NCI-H524 (cell line): ENCODE data around the gene BAG5.
"Not testable (repeated sequence)": the region's sequence is repeated elsewhere in the genome, so short reads cannot be mapped to it uniquely, and the experiment has no call there.

Experiments used
- DNase-seq, 2 experiments: peaks; one replicate each; lab custom pipeline; 2025; lab: John Stamatoyannopoulos, UW

The BAG5 gene

DNA sequence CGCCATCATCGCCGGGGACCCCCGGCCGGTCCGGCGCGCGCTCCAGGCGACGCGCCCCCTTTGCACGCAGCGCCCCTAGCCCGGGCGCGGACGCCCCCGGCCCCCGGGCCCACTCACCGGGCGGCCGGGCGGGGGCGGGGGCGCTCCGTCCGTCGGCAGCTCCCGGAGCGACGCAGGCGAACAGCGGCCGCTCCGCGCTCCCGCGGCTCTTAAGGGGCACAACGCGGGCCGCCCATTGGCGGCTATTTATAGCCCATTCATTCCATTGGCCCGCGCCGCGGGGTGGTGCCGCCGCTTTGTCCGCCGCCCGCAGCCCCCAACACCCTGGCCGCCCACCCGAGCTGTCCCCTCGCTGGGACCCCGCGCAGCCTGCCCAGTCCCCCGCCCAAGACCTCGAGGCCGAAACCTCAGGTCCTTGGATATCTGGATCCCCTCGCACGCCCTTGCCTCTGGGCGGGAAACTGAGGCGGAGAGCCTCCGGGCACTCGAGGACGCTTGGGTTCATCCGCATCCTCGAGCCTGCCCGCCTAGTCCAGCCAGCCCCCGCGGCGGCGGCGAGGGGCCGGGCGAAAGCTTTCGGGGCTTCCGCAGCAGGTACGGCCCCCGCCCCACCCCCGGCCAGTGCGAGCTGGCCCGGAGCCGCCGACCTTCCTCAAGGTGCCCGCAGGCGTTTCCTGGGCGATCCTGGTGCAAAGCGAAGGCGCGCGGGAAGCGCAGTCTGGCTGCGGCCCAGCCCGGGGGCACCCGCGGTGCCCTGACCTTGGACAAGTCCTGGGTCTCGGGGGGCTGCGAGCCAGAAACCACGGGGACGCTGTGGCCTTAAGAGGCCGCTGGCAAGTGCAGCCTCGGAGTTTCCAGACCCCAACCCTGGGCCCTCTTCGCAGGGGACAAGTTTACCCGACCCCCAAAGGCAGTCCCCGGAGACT lies 39.5 kb downstream of the BAG5 start, which contains the start of gene CKB:
Gene CKB (minus strand): TSS at position 182 of the 926 bp plus-strand sequence. CDS start 337 bp downstream, outside the sequence.
- DNase-seq = peak; percentile 71 to 94

DNA sequence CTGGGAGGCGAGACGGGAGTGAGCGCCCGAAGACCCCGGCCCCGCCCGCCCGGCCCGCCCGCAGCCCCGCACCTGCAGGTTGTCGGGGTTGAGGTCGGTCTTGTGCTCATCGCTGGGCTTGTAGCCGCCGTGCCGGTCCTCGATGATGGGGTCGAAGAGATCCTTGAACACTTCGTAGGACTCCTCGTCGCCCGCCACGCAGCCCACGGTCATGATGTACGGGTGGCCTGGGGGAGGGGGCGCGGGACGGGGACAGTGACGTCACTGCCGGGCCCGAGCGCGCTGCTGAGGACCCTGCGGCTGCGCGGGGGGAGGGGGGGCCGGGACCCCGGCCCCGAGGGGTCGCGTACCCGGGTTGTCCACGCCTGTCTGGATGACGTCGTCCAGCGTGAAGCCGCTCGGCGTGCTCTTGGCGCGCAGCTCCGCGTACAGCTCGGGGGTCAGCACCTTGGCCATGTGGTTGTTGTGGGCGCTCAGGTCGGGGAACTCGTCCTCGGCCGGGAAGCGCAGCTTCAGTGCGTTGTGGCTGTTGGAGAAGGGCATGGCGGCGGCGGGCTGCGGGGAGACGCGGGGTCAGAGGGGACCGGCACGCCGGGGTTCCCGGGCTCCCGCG lies 40.4 kb downstream of the BAG5 start:
- peak in 1 of 2 experiments; percentile 56 for DNase-seq

DNA sequence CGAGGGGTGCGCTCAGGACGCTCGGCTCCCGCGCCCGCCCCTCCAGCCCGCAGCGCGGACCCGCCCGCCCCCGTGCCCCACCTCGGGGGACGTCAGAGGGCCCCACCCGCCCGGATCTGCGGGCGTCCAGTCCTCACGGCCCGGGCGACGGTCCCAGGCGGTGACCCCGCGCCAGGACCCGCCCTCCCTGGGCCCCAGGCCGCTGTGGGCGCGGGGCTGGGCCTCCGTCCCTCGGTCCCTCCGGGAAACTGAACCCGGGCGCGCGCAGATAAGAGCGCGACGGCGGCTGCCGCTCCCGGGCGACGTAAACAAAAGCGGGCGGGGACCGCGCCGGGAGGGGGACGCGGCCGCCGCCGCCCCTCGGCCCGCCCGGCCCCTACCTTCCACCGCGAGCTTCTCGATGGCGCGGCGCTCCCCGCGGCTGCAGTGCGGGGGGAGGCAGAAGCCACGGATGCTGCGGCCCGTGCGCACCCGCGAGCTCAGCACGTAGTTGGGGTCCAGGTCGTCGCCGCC lies 41.0 kb downstream of the BAG5 start:
- DNase-seq = peak in 1 of 2 experiments; percentile 50

DNA sequence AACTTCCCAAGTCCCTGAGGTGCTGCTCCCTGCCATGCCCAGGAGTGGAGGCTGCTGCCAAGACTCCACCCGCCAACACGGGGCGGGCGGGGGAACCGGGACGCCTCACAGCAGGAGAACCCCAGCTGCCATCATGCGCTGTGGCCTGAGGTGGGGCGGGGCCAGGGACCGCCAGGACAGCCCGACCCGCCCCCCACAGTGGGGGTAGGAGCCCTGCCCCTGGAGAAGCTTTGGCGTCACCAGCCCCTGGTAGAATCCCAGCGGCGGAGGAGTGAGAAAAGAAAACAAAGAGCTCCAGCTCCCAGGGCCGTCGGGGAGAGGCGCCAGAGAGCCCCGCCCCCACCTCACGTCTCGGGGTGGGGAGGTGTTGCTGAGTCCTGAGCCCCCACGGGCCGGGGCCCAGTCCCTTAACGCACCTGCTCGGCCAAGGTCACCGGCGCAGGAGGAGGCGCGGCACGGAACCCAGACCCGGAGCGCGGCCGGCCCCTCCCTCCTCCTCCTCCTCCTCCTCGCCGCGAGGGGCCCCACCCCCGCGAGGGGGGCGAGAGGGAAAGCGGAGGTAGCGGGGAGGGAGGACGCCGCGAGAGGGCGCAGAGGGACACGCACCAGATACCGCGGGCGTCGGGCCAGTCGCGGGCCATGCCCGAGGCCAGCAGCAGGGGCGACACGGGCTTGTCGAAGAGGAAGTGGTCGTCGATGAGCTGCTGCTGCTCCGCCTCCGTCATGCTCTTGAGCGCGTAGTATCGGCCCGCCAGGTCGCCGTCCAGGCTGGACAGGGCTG lies 41.6 kb downstream of the BAG5 start:
- peak; percentile 62 to 81 for DNase-seq

DNA sequence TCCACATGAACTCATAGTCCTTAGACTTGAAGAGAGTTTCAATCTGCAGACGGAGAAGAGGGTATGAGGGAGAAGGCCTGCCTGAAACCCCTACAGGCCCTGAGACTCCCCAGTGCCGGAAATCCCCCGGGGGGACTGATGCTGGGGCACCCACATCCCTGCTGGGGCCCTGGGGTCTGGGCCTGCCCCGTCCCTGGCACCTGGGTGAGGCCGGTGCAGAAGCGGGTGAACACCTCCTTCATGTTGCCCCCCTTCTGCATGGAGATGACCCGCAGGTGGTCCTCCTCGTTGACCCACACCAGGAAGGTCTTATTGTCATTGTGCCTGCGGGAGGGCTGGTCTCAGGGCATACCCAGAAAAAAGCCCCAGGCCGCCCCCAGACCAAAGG lies 42.2 kb downstream of the BAG5 start:
- no peak for DNase-seq

DNA sequence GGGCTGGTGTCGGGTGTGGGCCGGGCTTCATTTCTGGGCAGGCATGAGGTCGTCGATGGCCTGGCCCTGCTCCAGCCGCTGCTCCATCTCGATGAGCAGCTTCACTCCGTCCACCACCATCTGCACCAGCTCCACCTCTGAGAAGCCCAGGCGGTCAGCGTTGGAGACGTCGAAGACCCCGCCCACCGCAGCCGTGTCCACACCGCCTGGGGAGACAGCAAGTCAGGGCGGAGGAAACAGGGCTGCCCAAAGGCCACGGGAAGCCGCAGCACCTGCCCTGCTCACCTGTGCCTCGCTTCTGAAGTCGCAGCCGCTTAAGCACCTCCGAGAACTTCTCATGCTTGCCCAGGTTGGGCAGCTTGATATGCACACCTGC lies 42.6 kb downstream of the BAG5 start:
- DNase-seq = no peak

DNA sequence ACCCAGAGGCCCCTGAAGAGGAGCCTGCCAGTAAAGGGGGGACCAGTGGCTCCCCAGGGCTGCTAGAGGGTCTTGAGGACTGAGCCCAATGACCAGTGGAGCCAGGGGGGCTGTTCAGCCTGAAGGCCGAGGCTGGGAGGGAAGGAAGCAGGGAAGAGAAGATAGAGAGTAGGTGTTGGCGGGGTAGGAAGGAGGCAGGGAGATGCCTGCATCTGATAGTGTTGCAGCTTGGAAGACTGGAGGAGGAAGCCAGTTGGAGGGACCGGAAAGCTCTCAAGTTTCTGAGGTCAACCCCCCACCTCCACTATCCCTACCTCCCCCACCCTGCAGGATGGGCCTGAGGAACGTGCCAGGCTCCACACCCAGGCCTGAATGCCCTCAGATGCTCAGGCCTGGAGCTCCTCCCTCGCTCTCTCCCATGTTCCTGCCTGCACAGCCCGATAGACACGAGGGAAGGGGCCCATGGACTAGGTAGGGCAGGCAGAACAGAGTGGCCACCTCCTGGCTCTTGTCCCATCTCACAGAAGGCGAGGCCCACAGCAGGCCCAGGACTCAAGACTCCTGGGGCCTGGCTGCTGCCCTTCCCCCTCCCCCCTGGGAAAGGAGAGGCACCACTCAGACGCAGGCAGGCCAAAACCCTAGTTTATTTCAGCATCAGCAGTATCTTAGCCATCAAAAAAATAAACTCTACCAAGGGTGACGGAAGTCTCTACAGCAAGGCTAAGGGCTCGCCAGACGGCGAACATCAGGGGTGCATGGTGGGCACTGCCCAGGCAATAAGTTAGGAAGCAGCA lies 43.2 kb downstream of the BAG5 start:
- DNase-seq = peak in 1 of 2 experiments; percentile 49

DNA sequence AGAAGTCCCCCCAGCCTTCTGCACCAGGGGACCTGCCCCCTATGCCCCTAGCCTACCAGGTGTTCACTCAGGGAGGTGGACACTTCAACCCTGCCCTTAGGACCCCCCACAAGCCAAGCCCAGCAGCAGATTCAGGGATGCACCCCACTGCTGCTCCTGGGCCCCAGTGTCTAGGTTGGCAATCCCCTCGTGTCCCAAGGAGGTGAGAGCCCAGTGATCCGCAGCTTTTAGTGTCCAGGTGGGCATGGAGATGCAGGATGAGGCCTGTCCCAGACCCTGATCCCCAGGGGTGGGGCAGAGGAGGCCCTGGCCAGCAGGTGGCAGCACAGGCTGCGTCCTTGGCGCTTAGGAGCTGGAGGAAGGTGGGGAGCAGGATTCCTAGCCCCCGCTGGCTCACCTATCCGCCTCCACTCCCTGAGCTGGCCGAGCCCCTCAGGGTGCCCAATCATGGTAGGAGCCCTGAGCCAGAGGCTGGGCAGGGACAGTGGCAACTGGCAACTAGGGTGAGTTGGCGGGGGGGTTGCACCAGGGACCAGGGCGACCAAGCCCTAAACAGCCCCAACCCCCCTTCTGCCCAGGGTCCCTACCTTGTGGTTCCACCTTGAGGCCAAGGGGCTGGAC lies 43.9 kb downstream of the BAG5 start:
- DNase-seq = peak; percentile 44 to 76

DNA sequence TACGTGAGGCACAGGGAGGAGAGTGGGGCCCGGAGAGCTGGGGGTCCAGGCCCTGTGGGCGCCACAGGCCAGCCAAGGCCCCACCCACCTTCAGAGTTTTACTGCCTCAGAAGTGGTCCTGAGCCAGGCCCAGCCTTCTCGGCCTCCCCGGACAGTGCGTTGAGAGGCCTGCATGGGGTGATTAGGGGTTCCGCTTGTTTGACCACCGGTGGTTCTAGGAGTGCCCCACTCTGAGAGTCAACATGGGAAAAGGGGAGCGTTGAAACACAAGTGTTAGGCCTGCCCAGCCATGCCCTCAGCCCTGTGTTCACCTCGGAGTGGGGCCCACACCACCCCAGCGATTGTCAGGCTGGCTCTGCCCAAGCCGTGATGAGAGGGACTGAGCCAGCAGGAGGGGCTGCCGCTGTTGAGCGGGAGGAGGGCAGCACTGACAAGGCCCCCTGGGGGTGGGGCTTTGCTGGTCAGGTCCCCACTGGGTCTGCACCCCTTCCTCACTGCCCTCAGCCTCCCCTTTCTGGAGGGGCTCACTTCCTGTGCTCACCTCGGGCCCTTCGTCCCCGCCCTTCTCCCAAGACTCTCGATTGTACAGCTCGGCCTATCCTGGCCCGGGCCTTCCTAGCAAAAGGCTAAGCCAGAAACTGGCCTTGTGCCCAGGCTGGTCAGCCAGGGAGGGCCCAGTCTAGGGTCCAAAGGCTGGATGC lies 44.6 kb downstream of the BAG5 start:
- no peak for DNase-seq

DNA sequence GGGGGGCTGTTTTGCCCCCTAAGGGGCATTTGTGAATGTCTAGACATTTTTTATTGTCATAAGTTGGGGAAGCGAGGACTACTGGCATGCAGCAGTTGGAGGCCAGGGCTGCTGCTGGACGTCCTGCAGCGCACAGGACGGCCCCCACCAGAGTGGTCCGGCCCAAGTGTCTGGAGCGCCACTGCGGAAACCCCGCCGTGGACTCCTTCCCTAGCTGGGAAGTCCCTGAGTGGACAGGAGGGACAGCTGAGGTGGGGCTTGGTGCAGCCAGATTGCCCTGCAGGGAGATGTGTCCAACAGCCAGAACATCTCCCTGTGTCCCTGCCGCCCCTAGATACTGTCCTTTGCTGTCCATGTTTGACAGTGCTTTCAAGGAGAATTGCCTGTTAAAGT lies 45.3 kb downstream of the BAG5 start:
- no peak for DNase-seq

DNA sequence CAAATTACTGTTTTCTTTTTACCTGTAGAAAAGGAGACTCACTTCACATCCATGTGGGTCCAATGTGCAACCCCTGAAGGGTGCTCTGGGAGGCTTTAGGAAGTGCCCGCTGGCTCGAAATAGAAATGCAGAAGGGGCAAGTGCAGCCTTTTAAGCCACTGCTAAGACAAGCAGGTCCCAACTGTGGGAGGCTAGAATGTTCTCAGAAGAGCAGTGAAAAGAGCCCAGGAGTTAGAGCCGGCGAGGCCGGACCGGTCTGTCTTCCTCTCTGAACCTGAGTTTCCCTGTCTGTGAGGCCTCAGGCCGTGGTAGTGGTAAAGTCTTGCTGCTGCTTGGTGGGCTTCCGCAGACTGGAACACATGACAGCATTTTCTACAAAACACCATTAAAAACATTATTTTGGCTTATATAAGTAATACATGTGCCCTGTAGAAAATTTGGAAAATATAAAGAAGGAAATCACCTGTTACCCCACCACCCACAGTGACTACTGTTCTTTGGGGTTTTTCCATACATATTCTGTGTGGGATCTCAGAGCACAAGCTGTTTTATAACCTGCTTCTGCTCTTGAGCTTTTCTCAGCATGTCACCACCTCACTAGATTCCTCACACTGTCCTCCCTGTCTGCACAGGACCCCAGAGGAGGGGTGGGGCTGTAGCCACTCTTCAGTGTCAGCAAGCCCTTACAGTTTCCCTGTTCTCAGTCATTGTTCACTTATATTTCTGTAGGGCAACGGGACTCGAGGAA lies 45.9 kb downstream of the BAG5 start:
- DNase-seq = no peak

DNA sequence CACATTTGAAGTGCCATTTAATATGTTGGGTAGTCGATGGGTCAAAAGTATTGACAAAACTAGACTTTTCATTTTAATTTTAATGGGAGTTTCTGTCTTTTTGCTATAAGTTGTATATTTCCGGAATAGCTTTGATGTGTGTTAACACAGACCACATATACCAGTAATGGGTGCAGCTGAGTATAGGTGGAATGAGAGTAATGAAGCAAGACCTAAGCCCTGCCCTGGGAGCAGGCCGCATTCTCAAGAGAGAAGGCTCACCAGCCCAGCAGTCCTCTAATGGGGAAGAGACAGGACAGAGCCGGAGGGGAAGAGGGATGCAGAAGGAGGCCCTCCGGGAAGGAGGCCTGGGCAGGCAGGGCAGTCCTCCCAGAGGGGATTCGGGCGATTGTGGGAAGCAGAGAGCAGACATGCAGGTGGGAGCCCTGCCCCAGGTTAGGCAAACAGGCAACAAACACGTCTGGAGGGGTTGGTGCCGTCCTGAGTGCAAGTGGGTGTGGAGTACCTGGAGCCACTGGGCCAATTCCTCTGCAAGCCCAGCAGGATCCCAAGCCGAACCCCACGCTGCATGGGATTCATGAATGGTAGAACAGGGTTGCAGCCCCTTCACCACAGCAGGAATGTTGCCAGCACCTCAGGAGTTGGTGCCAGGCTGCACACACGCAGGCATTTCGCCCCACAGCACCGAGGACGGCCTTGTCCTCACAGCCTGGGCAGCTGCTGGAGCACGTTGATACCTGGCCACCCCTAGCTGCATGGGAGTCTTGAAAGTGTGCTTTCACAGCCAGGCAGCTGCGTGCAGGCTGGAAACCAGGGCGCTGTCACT lies 47.6 kb downstream of the BAG5 start:
- no peak for DNase-seq

DNA sequence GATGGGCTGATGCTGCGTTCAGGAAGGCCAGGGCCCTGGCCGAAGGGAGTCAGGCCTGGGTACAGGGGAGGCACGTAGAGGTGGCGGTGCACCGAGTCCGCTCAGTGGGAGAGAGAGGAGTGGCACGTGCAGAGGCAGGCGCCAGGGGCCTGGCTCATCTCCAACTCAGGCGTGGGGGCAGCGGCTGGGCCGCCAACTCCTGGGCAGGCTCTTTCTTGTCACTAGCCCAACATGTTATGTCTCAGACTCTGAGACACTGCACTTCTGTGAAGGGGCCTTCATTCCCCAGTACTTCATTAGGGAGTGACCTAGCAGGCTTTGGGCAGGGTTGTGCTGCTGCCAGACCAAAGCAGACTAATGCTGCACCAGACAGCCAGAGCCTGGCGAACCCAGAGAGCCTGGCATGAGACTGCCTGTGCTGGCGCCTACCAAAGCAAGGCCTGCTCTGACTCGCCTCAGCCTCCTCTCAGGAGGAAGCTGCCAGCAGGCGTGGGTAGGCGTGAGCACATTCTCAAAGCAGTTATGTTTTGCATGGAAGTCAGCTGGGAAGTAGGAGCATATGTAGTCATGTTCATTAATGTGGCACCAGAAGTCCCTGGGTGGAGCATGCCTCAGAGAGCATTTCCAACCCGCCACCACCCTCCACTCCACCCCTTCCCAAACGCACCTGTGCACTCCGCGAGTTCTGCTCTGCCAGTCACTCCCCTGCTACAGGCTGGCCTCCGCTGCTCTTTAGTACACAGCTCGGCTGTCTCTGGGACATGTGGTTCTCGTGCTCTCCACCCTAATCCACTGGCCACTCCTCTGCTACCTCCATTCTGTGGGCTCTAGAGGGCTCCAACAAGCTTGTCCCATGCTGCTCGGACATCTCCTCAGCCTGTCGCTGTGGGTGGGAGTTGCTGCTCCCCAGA lies 49.5 kb downstream of the BAG5 start:
- peak; percentile 72 to 92 for DNase-seq

DNA sequence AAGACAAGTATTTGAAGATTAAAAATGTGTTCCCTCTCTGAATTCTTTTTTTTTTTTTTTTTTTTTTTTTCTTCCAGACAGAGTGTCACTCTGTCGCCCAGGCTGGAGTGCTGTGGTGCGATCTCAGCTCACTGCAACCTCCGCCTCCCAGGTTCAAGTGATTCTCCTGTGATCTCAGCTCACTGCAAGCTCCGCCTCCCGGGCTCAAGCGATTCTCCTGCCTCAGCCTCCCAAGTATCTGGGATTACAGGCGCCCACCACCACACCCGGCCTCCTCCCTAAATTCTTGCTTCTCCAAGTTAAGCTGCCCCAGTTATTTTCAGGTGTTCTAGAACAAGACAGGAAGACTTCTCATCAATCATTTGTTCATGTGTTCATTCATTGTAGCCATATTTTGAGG lies 50.3 kb downstream of the BAG5 start:
- DNase-seq = not testable (repeated sequence)

DNA sequence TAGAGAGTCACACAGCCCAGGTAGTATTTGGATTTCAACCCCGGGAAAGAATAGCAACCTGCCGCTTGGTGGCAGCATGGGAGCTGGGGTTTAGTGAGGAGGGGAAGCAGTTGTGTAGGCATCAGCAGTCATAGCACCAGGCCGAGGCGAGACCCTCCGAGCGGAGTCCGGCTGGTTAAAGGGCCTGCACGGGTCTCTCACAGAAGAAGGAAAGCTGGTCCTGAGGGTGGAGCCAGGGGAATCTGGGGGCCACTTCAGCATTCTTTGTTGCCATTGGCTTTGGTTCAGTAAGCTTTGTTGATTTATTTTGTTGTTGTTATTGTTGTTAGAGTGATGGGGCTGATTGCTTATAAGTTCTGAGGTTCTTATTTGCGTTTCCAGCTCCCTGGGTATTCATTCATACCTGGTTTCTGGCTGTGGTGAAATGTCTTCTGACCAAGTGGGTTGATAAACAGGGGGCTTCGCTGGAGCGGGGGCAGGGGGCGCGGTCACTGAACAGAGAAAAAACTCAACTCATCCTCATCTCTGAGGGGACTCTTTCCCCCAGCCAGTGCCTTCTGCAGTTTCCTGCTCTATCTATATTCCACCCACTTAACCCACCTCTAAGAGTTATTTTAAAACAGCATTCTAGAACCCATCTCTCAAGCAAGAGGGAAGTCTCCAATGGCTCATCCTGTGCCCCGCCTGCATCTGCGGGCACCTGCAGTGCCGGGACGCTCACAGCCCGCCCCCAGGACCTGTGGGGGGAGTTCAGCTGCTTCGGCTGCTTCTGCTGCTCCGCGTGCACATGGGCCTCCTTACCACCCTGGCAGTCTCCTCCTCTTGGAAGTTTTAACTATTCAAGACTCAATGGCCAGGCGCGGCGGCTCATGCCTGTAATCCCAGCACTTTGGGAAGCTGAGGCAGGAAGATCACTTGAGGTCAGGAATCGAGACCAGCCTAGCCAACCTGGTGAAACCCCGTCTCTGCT lies 51.4 kb downstream of the BAG5 start:
- no peak for DNase-seq
